ENCODE measurements around the gene PRKAA2. TPM values are rescaled to one million over a fixed set of nuclear protein-coding genes. Genes with fewer than 3 reads are reported as not detected.

Gene PRKAA2
- total RNA-seq, 1 donor from 2014 or later = not detected

DNA sequence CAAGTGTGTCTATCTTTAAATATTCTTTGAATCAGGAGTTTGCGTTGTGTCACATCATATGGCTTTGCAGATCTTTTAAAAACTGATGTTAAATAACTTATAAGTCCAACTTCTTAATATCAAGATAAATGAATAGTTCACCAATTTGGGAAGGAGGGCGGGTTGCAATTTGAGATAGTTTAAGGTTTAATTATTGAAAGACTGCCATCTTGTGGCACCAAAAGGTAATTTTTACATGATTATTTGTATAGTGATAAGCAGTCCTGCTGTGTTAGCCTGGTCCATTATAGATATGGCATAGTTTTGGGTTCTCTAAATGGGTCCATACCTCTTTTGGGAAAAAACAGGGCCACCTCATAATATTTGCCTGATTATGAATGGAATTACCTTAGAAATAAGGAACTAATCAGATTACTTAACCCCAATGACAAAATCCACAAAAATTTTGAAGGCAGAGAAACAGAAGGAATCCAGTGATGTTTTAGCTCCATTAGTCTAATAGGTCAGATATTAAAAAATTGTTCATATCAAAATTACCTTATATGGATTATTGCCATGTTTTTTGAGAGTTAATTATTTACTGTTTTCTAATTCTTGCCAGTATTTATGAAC lies 64.3 kb downstream of the PRKAA2 start:
- Mint-ChIP-seq H3K4me3 (ENCODE audit: low read depth) (no peak overlapping the region), H3K4me1 (ENCODE audit: low read depth) (no peaks in the 10 kb centered on the region), H3K27ac (no peak overlapping the region), H3K27me3 (ENCODE audit: low read depth) (peaks cover 6% of the 10 kb centered on the region), H3K9me3 (no peaks in the 10 kb centered on the region), H3K36me3 (ENCODE audit: low read depth) (no peaks in the 10 kb centered on the region)
- intact Hi-C loops (cut with micrococcal nuclease) = no loop called here
- DNase-seq (ENCODE audit: low spot score) = no peak

DNA sequence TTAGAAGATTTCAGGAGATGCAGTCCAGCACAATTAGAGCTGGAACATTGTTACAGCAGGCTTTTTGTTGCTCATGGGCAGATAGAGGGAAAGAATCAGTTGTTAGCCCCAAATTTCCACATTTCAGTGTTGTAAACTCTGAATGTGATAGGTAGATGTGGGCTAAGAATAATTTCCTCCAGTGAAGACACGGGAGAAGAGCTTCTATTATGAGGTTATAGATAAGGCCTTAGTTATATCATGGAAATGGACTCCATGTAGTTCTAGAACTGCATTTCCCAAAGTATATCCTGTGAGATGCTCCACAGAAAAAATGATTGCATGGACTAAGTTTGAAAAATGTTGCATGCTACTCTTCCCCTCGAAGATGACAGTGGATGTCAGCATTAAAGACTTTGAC lies 64.9 kb downstream of the PRKAA2 start:
- no peaks in the 10 kb centered on the region for H3K4me1 Mint-ChIP-seq (ENCODE audit: low read depth)
- no peak overlapping the region for H3K27ac Mint-ChIP-seq
- H3K27me3 Mint-ChIP-seq (ENCODE audit: low read depth) = peaks cover 6% of the 10 kb centered on the region
- no peaks in the 10 kb centered on the region for H3K9me3 Mint-ChIP-seq
- H3K4me3 Mint-ChIP-seq (ENCODE audit: low read depth) = no peak overlapping the region
- no peaks in the 10 kb centered on the region for H3K36me3 Mint-ChIP-seq (ENCODE audit: low read depth)
- intact Hi-C loops (cut with micrococcal nuclease) = no loop called here
- no peak for DNase-seq (ENCODE audit: low spot score)

DNA sequence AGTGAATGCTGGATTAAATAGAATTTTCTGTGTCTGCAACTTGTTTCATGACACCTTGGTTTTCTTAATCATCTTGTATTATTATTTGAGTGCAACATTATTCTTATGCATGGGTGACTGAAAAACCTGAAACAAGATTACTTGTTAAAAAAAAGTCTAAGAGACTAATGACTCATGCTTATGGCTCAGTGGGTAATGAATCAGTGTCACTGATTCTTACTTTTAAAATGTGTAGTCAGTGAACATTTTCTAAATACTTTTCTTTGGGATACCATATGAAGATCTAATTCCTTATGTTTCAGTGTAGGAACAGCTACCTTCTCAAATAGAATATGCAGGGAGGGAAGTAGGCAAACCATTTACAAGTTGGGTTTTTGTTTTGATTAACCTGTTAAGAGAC lies 65.5 kb downstream of the PRKAA2 start:
- H3K4me3 Mint-ChIP-seq (ENCODE audit: low read depth) = no peak overlapping the region
- intact Hi-C loops (cut with micrococcal nuclease) = no loop called here

DNA sequence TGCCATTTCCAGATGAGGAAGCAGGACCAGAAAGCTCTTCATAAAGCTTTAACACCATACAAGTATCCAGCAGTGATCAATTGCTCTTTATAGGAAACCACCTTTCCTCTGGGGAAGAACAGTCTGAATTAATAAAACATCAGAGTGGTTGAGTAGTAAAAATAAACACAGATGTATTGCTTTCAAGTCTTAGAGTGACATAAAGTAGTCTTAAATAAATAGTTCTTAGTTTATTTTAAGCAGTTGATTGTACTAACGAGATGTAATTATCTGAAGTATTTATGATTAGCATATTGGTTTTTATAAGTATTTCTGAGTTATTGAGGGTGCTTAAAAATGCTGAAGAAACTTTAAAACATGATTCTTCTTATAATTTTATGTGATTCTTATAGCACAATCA lies 67.0 kb downstream of the PRKAA2 start:
- Mint-ChIP-seq H3K4me1 (ENCODE audit: low read depth) (no peaks in the 10 kb centered on the region), H3K36me3 (ENCODE audit: low read depth) (no peaks in the 10 kb centered on the region), H3K9me3 (no peaks in the 10 kb centered on the region), H3K27ac (no peak overlapping the region), H3K4me3 (ENCODE audit: low read depth) (no peak overlapping the region), H3K27me3 (ENCODE audit: low read depth) (peaks cover 8% of the 10 kb centered on the region)
- no peak for DNase-seq (ENCODE audit: low spot score)
- intact Hi-C loops (cut with micrococcal nuclease) = no loop called here

More for the DNA sequence above, 65.5 kb downstream of the PRKAA2 start:
- peaks cover 8% of the 10 kb centered on the region for H3K27me3 Mint-ChIP-seq (ENCODE audit: low read depth)
- DNase-seq (ENCODE audit: low spot score) = no peak
- no peak overlapping the region for H3K27ac Mint-ChIP-seq
- H3K9me3 Mint-ChIP-seq = no peaks in the 10 kb centered on the region
- no peaks in the 10 kb centered on the region for H3K4me1 Mint-ChIP-seq (ENCODE audit: low read depth)
- no peaks in the 10 kb centered on the region for H3K36me3 Mint-ChIP-seq (ENCODE audit: low read depth)

DNA sequence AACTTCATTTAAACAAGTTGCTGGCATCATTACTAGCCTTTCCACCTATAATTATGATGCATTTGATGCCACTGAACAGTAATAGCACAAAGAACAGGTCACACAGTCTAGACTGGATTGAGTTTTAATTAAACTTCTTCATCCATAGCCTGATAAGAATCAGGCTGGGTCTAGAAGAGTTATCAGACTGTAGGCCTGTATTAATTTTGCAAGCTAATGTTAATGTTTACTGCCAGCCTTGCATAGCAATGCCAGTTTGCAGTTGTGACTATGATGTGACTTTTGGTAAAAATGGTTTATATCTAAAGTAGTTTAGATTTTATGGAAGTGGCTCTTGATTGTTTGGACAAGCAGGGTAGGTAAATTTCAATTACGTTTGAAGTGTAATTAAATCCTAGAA lies 68.0 kb downstream of the PRKAA2 start:
- H3K4me3 Mint-ChIP-seq (ENCODE audit: low read depth) = no peak overlapping the region
- intact Hi-C loops (cut with micrococcal nuclease) = no loop called here

DNA sequence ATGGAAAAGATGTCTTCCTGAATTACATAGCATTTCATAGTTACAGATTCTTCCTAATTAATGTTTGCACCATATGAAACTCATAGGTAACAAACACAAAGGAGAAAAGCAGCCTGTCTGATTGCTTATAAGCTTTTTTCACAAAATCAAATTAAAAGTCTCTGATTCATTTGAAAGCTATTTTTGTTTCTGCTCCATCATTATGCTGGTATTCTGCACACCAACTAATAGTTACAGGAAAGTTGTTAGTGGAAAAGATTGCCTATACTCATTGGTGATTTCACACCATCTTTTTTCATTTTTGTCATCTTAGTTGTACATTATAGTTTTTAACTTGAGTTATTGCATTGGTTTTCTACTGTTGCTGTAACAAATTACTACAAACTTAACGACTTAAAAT lies 70.0 kb downstream of the PRKAA2 start:
- no peaks in the 10 kb centered on the region for H3K9me3 Mint-ChIP-seq
- H3K27me3 Mint-ChIP-seq (ENCODE audit: low read depth) = peaks cover 4% of the 10 kb centered on the region
- H3K27ac Mint-ChIP-seq = no peak overlapping the region
- no peaks in the 10 kb centered on the region for H3K36me3 Mint-ChIP-seq (ENCODE audit: low read depth)
- H3K4me3 Mint-ChIP-seq (ENCODE audit: low read depth) = no peak overlapping the region
- H3K4me1 Mint-ChIP-seq (ENCODE audit: low read depth) = no peaks in the 10 kb centered on the region
- intact Hi-C loops (cut with micrococcal nuclease) = no loop called here
- no peak for DNase-seq (ENCODE audit: low spot score)

More for the DNA sequence above, 68.0 kb downstream of the PRKAA2 start:
- no peak for DNase-seq (ENCODE audit: low spot score)
- Mint-ChIP-seq H3K4me1 (ENCODE audit: low read depth) (no peaks in the 10 kb centered on the region), H3K36me3 (ENCODE audit: low read depth) (no peaks in the 10 kb centered on the region), H3K27me3 (ENCODE audit: low read depth) (peaks cover 8% of the 10 kb centered on the region), H3K27ac (no peak overlapping the region), H3K9me3 (no peaks in the 10 kb centered on the region)

DNA sequence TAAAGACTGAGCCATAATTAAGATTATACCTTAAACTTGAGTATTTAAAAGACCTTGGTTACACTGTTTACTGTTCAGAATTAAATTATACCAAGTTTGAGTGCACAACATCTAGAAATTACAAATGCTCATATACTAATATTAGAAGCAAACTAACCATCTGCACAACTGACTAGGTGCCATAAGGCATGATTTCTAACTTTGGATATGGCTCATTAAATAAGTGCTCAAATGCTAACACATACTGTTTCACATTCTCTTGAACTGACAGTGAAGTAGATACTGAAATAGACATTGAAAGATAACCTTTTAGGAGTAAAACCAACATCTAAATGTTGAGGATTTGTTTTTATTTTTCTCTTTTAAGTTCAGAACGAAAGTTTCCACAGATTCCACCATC lies 74.1 kb downstream of the PRKAA2 start:
- no peak for DNase-seq (ENCODE audit: low spot score)
- Mint-ChIP-seq H3K36me3 (ENCODE audit: low read depth) (no peaks in the 10 kb centered on the region), H3K4me1 (ENCODE audit: low read depth) (no peaks in the 10 kb centered on the region), H3K27me3 (ENCODE audit: low read depth) (peaks cover 2% of the 10 kb centered on the region), H3K9me3 (no peaks in the 10 kb centered on the region), H3K4me3 (ENCODE audit: low read depth) (no peak overlapping the region), H3K27ac (no peak overlapping the region)
- intact Hi-C loops (cut with micrococcal nuclease) = no loop called here

DNA sequence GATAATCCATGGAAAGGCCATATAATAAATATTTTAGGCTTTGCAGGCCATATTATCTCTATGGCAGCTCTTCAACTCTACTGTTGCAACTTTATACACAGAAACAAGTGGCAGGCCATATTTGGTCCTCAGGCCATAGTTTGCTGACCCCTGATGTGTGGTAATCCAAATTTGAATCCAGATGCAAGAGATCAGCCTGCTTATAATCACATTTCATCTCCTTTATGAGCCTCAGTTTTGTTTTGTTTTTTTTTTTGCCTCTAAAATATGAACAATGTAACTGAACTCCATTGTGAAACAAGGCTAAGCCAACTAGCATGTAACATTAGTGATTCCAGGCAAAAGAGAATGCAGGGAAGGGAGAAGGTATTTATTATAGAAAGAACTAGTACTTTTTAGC lies 81.6 kb downstream of the PRKAA2 start:
- DNase-seq (ENCODE audit: low spot score) = no peak
- no peaks in the 10 kb centered on the region for H3K27me3 Mint-ChIP-seq (ENCODE audit: low read depth)
- no peak overlapping the region for H3K4me3 Mint-ChIP-seq (ENCODE audit: low read depth)
- intact Hi-C loops (cut with micrococcal nuclease) = no loop called here
- no peaks in the 10 kb centered on the region for H3K9me3 Mint-ChIP-seq
- H3K4me1 Mint-ChIP-seq (ENCODE audit: low read depth) = no peaks in the 10 kb centered on the region
- H3K36me3 Mint-ChIP-seq (ENCODE audit: low read depth) = no peaks in the 10 kb centered on the region
- H3K27ac Mint-ChIP-seq = no peak overlapping the region

DNA sequence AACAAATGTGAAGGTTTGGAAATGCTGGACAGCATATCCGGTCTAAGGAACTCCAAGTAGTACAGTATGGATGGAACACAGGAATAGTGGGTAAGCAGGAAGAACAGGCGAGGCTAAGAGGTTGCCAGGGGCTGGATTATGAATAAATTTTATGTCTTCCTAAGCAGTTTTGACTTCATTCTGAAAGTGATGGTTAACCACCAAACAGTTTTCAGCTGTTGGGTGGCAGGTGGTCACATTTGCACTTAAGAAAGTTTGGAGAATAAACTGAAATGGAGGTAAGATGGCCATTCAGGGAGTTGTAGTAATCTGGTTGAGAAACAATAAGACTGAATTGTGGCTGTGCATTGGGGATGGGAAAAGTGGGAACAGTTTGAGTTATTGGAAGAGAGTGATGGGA lies 83.8 kb downstream of the PRKAA2 start:
- no peak for DNase-seq (ENCODE audit: low spot score)
- H3K4me3 Mint-ChIP-seq (ENCODE audit: low read depth) = no peak overlapping the region
- no peaks in the 10 kb centered on the region for H3K4me1 Mint-ChIP-seq (ENCODE audit: low read depth)
- H3K36me3 Mint-ChIP-seq (ENCODE audit: low read depth) = no peaks in the 10 kb centered on the region
- intact Hi-C loops (cut with micrococcal nuclease) = no loop called here
- H3K27me3 Mint-ChIP-seq (ENCODE audit: low read depth) = no peaks in the 10 kb centered on the region
- H3K9me3 Mint-ChIP-seq = no peaks in the 10 kb centered on the region
- no peak overlapping the region for H3K27ac Mint-ChIP-seq

DNA sequence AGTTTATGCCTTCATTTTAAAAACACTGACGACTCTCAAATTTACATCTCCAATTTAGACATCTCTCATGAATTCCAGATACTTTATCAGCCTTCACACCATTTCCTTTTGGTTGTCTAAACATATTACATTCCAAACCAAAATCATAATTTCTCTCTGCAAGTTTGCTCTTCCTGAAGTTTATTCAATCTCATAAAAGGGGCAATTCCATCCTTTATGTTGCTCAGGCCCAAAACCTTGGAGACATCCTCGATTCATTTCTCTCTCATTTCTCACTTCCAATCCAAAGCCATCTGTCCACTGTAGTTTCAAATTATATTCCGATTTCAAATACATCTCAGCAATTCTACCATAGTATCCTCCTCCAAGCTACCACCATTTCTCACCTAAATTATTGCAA lies 100.1 kb downstream of the PRKAA2 start:
- Mint-ChIP-seq H3K4me3 (ENCODE audit: low read depth) (no peak overlapping the region), H3K27ac (no peak overlapping the region), H3K4me1 (ENCODE audit: low read depth) (no peaks in the 10 kb centered on the region), H3K9me3 (no peaks in the 10 kb centered on the region), H3K27me3 (ENCODE audit: low read depth) (no peaks in the 10 kb centered on the region), H3K36me3 (ENCODE audit: low read depth) (no peaks in the 10 kb centered on the region)
- intact Hi-C loops (cut with micrococcal nuclease) = no loop called here
- DNase-seq (ENCODE audit: low spot score) = no peak

DNA sequence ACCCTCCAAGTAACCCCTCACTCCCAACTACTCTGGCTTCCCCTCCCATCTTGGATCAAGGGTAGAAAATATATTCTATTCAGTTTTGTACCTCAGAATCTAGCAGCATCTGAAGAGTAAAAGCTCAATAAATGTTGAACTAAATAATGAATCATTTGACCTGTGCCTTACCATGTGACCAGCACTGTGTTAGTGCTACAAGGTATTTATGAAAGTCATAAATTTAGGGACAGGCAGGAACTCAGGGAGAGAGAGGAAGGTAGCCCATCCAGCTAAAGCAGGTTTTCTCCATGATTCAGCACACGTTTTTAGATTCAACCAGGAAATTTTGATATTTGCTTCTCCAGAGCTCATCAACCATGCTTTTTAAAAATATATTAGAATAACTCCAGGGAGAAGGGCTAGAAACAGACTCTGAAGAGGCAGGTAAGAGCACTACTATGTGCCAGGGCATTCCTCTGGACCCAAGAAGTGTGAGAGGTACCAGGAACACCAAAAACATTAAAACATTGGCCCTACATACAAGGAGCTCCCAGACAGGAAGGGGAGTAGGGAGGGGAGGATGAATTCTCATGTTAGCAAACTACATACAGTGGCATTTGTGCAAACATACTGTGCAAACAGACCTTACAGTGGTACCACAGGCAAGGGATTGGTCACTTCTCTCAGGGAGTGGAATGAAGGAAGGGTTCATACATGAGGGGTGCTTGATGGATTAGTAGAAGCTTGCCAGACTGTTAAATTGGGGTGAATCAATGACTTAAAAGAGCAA lies 109.8 kb downstream of the PRKAA2 start:
- DNase-seq (ENCODE audit: low spot score) = no peak
- intact Hi-C loops (cut with micrococcal nuclease) = no loop called here
- Mint-ChIP-seq H3K36me3 (ENCODE audit: low read depth) (no peaks in the 10 kb centered on the region), H3K4me1 (ENCODE audit: low read depth) (no peaks in the 10 kb centered on the region), H3K9me3 (no peaks in the 10 kb centered on the region), H3K27me3 (ENCODE audit: low read depth) (no peaks in the 10 kb centered on the region), H3K4me3 (ENCODE audit: low read depth) (no peak overlapping the region), H3K27ac (no peak overlapping the region)

DNA sequence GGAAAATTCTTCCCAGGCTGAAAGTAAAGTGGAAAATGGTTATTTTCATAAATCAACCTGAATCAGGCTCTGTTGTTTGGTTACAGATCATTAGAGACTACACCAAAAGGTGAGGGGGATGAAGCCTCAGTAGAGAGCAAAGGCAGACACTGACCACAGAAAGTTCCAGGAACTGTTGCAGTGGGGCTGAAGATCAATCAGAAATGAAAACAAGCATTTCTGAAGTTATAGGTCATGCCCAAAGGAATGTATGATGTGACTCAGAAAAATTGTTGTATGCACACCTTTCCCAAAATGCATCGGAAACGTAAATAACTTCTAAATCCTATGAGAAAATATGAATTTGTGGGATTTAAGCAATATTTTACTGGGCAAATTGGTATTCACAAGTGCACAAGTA lies 110.8 kb downstream of the PRKAA2 start:
- DNase-seq (ENCODE audit: low spot score) = no peak
- Mint-ChIP-seq H3K36me3 (ENCODE audit: low read depth) (no peaks in the 10 kb centered on the region), H3K27ac (no peak overlapping the region), H3K9me3 (no peaks in the 10 kb centered on the region), H3K4me1 (ENCODE audit: low read depth) (no peaks in the 10 kb centered on the region), H3K27me3 (ENCODE audit: low read depth) (no peaks in the 10 kb centered on the region), H3K4me3 (ENCODE audit: low read depth) (no peak overlapping the region)
- intact Hi-C loops (cut with micrococcal nuclease) = no loop called here

DNA sequence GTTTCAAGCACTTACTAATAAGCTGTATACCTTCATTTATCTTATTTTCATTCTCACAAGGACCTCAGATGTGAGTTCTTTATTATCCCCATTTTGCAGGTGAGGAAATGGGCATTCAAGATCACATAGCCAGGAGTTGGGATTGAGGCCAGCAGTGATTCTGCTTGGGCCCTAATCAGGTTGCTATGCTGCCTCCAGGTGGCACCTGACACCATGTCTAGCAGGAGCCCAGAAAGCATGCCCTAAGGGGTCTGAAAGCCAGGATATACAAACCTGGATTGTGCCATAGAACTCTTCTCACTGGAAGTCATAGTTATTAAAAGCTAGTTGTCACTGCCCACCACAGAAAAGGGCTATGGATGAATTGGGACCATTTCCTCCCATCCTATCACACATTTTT lies 113.0 kb downstream of the PRKAA2 start:
- H3K36me3 Mint-ChIP-seq (ENCODE audit: low read depth) = no peaks in the 10 kb centered on the region
- H3K27me3 Mint-ChIP-seq (ENCODE audit: low read depth) = no peaks in the 10 kb centered on the region
- H3K9me3 Mint-ChIP-seq = no peaks in the 10 kb centered on the region
- H3K4me3 Mint-ChIP-seq (ENCODE audit: low read depth) = no peak overlapping the region
- no peak overlapping the region for H3K27ac Mint-ChIP-seq
- intact Hi-C loops (cut with micrococcal nuclease) = no loop called here
- no peaks in the 10 kb centered on the region for H3K4me1 Mint-ChIP-seq (ENCODE audit: low read depth)
- DNase-seq (ENCODE audit: low spot score) = no peak

All from activated T-helper 2 cell treated with anti-CD3 and anti-CD28 coated beads, Interferon-gamma antibody, Interleukin-2, Interleukin-4, amounts not matched to agents 10 μg/mL and 5 μg/mL and 100 μg/mL, durations not matched to agents 14 hours and 24 hours and 36 hours (primary cell).